KMS-11 (cell line): ENCODE measurements around the gene DPH7.
A peak's percentile ranks its signal among the peaks of the same experiment; 100 is the strongest.
"Not testable (repeated sequence)": the region's sequence is repeated elsewhere in the genome, so short reads cannot be mapped to it uniquely, and the experiment has no call there.

Source experiments
- H2AFZ ChIP-seq: fragments of 200-600 bp; sonication (generic); 2 replicates; pipeline ENCODE4 v1.6.1; 2016; ENCODE audit warnings: antibody characterized with exemption, mixed run types, low read depth
- H3K27ac ChIP-seq: fragments of 200-600 bp; sonication (generic); 2 replicates; pipeline ENCODE4 v1.6.1; 2016; ENCODE audit warnings: mild to moderate bottlenecking, mixed run types
- H3K27me3 ChIP-seq: fragments of 200-600 bp; sonication (generic); 2 replicates; pipeline ENCODE4 v1.6.1; 2017; ENCODE audit warnings: mild to moderate bottlenecking, low read depth, mixed run types, moderate library complexity; ENCODE audit not compliant: insufficient read depth
- H3K36me3 ChIP-seq: fragments of 200-600 bp; sonication (generic); 2 replicates; pipeline ENCODE4 v1.6.1; 2017; ENCODE audit warnings: mild to moderate bottlenecking, mixed run types; ENCODE audit not compliant: insufficient read depth
- H3K4me1 ChIP-seq: fragments of 200-600 bp; sonication (generic); 2 replicates; pipeline ENCODE4 v1.6.1; 2016; ENCODE audit warnings: mild to moderate bottlenecking, low read depth, mixed run types; ENCODE audit not compliant: poor library complexity, severe bottlenecking
- H3K4me2 ChIP-seq: fragments of 200-600 bp; sonication (generic); 2 replicates; pipeline ENCODE4 v1.7.0; 2016; ENCODE audit warnings: mild to moderate bottlenecking, mixed run types
- H3K4me3 ChIP-seq: fragments of 200-600 bp; sonication (generic); IDR thresholded peaks from 2 replicates; pipeline ENCODE4 v1.6.1; 2017; ENCODE audit warnings: low read depth, low read length, mixed read lengths; ENCODE audit not compliant: insufficient read depth
- H3K79me2 ChIP-seq: fragments of 200-600 bp; sonication (generic); 2 replicates; pipeline ENCODE4 v1.6.1; 2016; ENCODE audit warnings: low read depth, mixed run types; ENCODE audit not compliant: insufficient read depth
- H3K9ac ChIP-seq: fragments of 200-600 bp; sonication (generic); 2 replicates; pipeline ENCODE4 v1.6.1; 2016; ENCODE audit warnings: mild to moderate bottlenecking, mixed run types
- H4K20me1 ChIP-seq: fragments of 200-600 bp; sonication (generic); 2 replicates; pipeline ENCODE4 v1.6.1; 2016; ENCODE audit warnings: mild to moderate bottlenecking, mixed run types; ENCODE audit not compliant: insufficient read depth
- CTCF ChIP-seq: fragments of 200-600 bp; sonication (generic); conservative IDR thresholded peaks from 2 replicates; pipeline ENCODE4 v1.6.1; 2017; ENCODE audit warnings: low read depth, mild to moderate bottlenecking, antibody characterized with exemption, low read length, moderate library complexity, mixed read lengths

Gene DPH7

GRCh38 chr9:137511758-137512463, 66.8 kb downstream of the DPH7 start:
- no peak overlapping the region for H3K4me3 ChIP-seq
- no peak for TF ChIP-seq CTCF
- no peaks in the 10 kb centered on the region for H3K36me3 ChIP-seq
- no peaks in the 10 kb centered on the region for H4K20me1 ChIP-seq
- peak overlapping the region; percentile 91 for H3K27ac ChIP-seq
- peaks cover 46% of the 10 kb centered on the region for H3K4me1 ChIP-seq
- no peak overlapping the region for H3K9ac ChIP-seq
- no peak overlapping the region for H2AFZ ChIP-seq
- H3K79me2 ChIP-seq: no peaks in the 10 kb centered on the region
- no peaks in the 10 kb centered on the region for H3K27me3 ChIP-seq
- peak overlapping the region; percentile 97 for H3K4me2 ChIP-seq

GRCh38 chr9:137511126-137511525, 67.6 kb downstream of the DPH7 start:
- not testable (repeated sequence) for H3K79me2 ChIP-seq, H2AFZ ChIP-seq, H3K9ac ChIP-seq, H3K4me2 ChIP-seq, H3K36me3 ChIP-seq, H3K27ac ChIP-seq, H3K27me3 ChIP-seq, H3K4me3 ChIP-seq, H4K20me1 ChIP-seq
- peaks cover 40% of the 10 kb centered on the region for H3K4me1 ChIP-seq

GRCh38 chr9:137509198-137509597, 69.5 kb downstream of the DPH7 start:
- Histone ChIP-seq H2AFZ (no peak overlapping the region), H3K4me2 (no peak overlapping the region), H3K9ac (no peak overlapping the region), H3K4me1 (peaks cover 28% of the 10 kb centered on the region), H3K27ac (no peak overlapping the region), H3K36me3 (no peaks in the 10 kb centered on the region), H3K4me3 (no peak overlapping the region), H3K27me3 (no peaks in the 10 kb centered on the region), H4K20me1 (no peaks in the 10 kb centered on the region), H3K79me2 (no peaks in the 10 kb centered on the region)
- no peak for TF ChIP-seq CTCF

GRCh38 chr9:137506702-137507171, 72.0 kb downstream of the DPH7 start:
- H3K4me1 ChIP-seq: peaks cover 3% of the 10 kb centered on the region
- no peak for TF ChIP-seq CTCF
- no peaks in the 10 kb centered on the region for H4K20me1 ChIP-seq
- H3K36me3 ChIP-seq: no peaks in the 10 kb centered on the region
- no peak overlapping the region for H3K4me3 ChIP-seq
- H3K27me3 ChIP-seq: no peaks in the 10 kb centered on the region
- H3K4me2 ChIP-seq: no peak overlapping the region
- no peak overlapping the region for H3K27ac ChIP-seq
- no peaks in the 10 kb centered on the region for H3K79me2 ChIP-seq
- H2AFZ ChIP-seq: no peak overlapping the region
- no peak overlapping the region for H3K9ac ChIP-seq

- Histone ChIP-seq H3K4me3 (no peak overlapping the region), H3K9ac (no peak overlapping the region)
- TF ChIP-seq CTCF: no peak
Observed at GRCh38 chr9:137506274-137506673, 72.5 kb downstream of the DPH7 start.

More at GRCh38 chr9:137506274-137506673, 72.5 kb downstream of the DPH7 start:
- Histone ChIP-seq H3K27me3 (no peaks in the 10 kb centered on the region), H3K4me1 (no peaks in the 10 kb centered on the region), H3K79me2 (no peaks in the 10 kb centered on the region), H3K36me3 (no peaks in the 10 kb centered on the region), H4K20me1 (no peaks in the 10 kb centered on the region), H3K4me2 (no peak overlapping the region), H2AFZ (no peak overlapping the region), H3K27ac (no peak overlapping the region)
